NCI-H2171 (cell line): ENCODE data around the gene TRDN.
"Not testable (repeated sequence)": the region's sequence is repeated elsewhere in the genome, so short reads cannot be mapped to it uniquely, and the experiment has no call there.

Source experiments
- DNase-seq: peaks from one replicate; lab custom pipeline; 2025; lab: John Stamatoyannopoulos, UW

The TRDN gene

DNA sequence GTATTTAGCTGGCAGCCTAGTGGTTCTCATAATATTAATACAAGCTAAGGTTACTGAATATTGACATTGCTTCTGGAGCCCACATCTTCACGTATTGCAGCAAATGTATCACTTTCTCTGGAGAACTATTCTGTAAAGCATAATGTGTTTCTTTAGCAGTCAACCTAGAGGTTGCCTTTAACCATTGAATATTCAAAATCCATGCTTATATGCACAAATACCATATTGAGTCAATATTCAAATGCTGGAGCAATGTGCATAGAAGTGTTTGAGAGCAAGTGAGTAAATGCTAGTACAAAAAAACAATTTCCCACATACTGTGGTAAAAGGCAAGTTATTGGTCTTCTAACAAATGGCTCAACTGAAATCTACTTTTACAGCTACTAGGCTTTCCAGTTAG is 231.8 kb downstream of the TRDN start:
- no peak for DNase-seq

DNA sequence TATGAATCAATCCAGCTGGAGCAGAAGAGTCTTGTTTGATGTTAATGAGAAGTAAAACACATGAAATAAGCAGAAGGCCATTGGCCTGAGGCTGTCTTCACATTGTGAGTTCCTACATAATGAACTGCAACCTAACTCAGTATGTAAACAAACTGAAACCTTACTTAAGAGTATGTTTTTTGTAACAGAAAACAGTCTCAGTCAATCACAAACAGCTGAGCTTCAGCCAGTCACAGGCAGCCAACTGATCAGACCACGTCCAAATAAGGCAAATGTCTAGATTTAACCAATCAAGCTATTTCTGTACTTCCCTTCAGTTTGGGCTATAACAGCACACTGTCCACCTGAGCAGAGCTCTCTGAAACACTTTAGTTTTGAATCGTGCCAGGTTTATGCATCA is 234.7 kb downstream of the TRDN start:
- DNase-seq = no peak

DNA sequence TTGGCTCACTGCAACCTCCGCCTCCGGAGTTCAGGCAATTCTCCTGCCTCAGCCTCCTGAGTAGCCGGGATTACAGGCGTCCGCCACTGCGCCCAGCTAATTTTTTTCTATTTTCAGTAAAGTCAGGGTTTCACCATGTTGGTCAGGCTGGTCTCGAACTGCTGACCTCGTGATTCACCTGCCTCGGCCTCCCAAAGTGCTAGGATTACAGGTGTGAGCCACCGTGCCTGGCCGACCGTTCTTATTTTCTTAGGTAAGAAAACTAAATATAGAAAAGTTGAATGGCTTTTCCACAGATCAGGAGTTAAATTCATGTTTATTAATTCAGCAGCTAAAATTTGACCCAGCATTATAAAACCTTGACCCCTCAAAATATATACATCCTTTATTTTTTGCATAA is 238.7 kb downstream of the TRDN start:
- no peak for DNase-seq

DNA sequence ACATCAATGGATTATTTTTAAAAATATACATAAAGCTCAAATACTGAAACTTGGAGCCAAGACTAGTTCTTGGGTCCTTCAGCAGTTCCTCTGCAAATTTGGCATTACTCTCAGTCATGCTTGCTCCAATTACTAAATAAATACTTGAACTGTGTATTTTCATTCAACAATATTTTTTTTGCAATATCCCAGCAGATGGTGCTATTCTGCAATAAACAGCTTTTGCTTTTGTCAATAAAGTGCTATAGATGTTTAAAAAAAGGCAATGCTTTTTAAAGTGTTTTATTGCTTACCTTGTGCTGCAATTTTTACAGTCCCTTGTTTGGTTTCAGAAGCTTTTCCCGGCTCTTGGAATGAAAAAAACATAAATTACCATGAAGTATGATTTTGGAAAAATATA is 243.4 kb downstream of the TRDN start:
- peak; percentile 42 for DNase-seq

DNA sequence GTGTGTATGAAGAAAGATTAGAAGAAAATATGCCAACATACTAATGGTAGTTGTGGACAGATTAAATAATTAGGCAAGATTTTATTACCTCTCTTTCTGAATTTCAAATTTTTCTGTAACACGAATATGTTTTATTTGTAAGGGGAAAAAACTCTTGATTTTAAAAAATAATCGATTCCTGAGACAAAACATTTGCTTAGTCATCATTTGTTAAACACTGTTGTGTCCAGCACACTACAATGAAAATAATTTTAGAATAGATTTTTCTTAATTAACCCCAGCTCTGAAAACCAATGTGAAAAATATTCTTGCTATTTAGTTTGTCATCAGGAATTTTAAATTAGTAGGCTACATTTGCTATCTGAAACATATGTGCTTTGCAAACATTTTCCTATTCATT is 253.0 kb downstream of the TRDN start:
- no peak for DNase-seq

DNA sequence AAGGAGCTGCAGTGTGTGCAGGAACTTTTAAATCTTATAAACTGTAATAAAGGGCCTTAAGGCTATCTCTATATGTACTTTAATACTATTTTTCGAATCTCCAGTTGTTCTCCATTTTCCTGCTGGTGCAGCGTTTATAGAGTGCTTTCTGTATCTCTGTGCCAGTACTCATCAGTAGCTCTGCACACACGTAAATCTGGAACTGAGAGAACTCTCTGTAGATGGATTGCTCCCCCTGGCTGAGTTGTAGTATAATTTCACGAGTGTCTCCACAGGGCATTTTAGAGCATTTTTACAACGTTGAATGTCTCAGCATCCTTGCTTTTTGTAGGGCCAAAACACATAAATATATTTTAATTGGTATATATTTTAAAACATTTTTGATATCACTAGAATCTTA is 256.5 kb downstream of the TRDN start:
- DNase-seq = peak; percentile 30

DNA sequence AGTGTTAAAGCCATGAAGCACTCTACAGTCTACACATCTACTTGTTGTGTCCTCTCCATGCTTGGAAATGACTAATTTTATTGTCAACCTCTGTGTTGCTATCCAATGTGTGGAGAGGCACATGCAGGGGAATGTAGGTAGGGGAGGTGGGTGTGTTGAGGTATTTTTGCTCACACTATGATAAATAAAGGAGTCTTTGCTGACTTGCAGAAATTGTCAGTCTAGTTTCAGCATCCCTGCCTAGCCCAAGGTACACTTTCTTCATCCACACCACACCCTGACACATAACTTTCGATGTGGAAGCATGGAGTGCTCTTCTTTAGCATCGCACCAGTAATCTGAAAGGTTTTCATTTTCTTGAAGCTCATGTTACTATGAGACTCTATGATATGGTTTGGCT is 264.0 kb downstream of the TRDN start:
- no peak for DNase-seq

DNA sequence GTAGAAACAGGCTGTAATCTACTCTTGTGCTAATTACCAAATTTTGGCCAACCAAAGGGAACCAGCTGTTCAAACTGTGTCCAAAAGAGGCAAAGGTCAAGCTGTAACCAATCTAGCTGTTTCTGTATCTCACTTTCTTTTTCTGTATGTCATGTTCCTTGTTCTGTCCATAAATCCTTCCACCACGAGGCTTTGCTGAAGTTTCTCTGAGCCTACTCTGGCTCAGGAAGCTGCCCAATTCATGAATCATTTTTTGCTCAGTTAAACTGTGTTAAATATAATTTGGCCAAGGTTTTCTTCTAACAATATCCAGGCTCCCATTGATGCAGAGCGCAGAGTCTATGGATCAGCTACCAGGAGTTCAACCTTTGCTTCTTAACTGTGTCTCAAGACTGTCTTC is 272.8 kb downstream of the TRDN start:
- DNase-seq = no peak

DNA sequence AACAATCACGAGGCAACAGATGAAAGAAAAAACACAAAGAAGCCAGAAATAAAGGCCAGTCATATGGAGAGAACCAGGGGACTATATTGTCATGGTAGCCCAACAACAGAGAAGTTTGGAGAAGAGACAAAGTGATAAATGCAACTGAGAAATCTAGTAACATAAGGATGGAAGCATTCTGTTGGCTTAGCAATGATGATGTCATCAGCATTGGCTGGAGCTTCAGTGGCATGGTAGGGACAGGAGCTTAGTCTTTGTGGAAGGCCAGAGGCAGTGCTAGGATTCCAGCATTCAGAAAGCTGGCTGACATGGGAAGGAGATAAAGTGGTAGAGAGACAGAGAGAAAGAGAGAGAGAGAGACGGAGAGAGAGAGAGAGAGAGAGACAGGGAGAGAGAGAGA is 276.4 kb downstream of the TRDN start:
- DNase-seq = no peak

DNA sequence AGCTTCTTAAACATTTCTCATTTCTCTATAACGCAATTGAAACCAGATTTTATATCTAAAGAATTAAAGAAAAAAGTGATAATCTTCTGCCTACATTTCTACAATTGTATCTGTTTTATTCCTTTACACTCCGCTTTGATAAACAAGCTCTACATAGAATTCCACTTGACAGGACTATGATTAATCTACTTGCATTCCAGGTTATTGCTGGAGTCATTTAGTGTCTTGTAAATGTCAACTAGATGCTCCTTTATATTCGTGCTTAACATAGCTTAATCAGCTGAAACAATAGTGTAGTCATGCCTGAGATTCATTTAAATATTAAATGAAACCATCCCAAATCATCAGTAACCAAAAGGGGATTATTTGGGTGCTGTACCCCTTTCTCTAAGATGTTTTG is 284.0 kb downstream of the TRDN start:
- no peak for DNase-seq

DNA sequence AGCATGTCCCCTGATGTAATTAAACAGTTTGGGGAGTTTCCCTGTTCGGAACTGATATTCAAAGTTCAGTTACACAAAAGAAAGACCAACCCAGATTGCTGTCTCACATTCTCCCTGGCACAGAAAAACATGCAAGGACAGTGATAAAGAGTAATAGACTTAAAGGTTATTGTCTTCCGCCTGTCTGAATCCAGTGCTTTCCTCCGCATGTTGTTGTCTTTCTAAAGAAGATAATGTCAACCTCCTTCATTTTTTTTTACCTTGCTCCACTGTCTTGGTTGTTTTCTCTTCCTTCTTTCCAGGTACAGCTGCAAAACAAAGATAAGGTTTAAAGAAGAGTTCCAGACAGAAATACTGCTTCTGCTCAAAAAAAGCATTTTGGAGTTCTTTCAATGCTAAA is 284.5 kb downstream of the TRDN start:
- no peak for DNase-seq

DNA sequence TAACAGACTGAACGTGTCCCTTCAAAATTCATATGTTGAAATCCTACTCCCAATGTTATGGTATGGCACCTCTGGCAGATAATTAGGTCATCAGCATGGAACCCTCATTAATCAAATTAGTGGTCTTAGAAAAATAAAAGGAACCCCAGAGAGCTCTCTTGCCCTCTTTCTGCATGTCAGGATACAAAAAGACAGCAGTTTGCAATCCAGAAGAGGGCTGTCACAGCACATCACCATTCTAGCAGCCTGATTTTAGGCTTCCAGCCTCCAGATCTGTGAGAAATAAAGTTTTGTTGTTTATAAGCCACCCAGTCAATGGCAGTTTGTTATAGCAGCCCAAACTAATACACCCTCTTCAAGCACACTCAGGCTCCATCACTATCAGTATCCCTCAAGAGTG is 292.9 kb downstream of the TRDN start:
- DNase-seq = no peak

DNA sequence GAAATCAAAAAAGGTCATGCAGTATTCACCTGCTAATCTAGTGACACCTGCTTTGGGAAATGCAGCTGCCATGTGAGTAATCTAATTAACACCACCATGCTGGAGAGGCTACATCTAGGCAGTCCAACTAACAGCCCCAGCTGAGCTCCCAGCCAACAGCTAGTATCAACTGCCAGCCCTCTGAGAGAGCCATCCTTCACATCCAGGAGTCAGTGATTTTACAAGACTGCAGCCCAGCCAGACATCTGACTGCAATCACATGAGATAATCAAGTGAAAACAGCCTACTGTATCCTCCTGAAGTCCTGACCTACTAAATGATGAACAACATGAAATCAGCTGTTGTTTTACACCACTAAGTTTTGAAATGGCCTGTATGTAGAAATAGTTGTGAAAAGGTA is 298.4 kb downstream of the TRDN start:
- DNase-seq = peak; percentile 3

DNA sequence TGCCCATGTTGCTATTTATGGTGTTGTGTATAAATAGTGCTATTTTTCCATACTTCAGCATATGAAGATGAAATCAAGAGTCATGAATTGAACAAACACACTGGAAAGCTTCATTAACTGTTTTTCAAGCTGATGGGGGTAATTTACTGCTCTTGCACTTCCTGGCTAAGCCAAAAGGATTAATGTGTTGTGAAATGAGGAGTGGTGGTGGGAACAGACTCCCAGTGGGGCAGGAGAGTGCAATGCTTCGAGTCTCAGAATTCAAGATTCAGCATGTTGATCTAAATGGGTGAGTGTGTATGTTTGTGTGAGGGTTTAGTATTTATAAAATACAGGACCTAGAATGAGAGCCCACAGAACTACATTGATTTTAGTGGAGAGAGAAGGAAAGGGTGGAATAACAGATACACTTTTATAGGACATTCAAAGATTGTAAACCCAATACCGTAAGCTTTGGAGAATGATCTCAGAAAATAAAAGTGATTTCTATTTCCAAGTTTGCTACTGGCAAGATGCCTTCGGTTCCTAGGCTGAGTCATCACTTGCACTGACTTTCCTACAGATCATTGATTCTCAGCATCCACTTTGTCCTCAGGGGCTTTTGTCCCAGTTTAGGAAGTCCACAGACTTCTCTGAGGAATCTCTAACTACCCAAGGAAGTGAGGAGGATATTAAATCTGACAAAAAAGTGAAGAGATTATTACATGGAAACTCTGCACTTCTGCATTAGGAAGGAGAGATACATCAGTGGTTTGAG is 303.6 kb downstream of the TRDN start:
- no peak for DNase-seq

DNA sequence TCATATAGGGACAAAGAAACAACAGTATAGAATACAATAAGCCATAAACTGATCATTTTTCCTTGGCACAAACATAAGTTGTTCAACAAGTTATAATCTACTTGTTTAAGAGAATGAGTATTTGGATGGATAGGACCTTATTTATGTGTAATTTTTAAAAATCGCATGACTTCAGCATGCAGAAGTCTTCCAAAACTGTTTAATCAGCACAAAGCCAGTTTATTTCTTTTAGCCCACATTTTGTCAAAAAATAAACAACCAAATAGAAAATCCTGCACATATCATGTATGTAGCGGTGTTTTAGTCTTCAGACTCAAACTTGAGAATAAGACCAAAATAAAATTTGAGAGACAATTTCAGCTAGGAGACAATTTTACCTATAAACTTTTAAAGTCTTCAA is 304.7 kb downstream of the TRDN start:
- DNase-seq = no peak

DNA sequence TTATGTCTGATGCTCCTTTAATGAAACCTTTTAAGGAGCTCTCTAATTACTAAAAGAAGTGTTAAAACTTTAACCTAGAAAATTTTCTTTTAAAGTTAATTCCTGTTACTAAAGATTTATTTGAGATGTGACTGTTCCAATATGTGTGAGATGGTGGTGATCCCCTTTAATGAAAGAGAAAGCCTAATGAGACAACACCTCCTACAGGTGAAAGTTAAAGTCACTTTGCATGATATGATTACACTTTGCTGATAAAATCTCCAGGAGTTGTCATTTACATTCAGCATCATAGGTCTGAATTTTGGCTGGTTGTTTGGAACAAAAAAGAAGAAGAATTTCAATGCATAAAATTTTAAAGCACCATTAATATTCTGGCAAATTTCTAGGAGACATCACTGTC is 307.4 kb downstream of the TRDN start:
- no peak for DNase-seq

DNA sequence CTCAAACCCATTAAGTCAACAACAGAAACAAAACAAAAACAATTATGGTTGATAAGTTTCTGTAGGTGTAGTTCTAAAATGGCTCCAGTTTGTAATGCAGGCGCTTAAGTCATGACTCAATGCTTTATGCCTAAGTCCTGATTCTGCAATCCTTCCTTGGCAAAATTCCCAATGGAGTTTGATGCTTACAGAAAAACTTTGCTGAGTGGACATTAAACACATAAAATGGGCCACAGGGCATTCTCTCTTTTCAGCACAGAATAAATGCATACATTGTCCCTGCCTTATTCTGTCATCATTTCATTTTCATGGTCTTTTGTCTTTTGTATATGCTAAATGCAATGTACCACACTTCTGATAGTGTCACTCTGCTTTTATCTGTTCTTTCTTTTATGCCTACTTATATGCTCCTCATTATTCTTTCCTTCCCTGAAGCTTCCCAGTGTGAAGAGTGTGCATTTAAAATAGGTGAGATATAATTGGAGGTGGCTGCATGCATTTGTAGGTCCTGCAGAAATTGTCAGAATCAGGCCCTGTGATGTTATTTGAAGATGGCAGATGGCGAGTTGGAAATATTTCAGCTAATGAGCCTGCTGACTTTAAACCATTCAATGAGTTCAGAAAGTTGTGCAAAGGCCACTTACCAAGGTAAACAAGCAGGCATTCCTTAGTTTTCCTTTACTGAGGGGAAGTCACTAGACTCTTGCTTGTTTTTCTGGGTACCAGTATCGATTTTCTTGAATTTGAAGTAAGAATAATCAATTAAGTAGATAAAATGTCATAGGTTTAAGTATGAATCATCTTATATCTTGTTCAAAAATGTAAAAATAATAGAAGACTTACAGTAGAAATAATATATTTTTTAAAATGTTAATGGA is 313.1 kb downstream of the TRDN start:
- no peak for DNase-seq

DNA sequence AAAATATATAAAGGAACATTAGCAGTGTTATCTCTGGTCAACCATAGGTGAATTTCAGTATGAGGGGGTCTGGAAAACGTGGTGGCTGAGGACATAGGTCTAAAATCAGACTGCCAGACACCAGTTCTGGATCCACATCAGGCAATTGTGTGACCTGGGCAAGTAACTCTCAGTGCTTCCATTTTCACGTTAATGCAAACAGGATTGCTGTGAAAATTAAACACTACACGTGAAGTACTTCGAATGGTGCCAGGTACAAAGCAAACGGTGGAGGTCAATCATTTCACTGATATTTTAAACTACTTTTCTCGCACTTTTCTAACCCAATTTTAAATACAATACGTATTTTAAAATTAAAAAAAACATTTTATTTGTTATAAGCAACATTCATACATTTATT is 315.7 kb downstream of the TRDN start:
- no peak for DNase-seq

DNA sequence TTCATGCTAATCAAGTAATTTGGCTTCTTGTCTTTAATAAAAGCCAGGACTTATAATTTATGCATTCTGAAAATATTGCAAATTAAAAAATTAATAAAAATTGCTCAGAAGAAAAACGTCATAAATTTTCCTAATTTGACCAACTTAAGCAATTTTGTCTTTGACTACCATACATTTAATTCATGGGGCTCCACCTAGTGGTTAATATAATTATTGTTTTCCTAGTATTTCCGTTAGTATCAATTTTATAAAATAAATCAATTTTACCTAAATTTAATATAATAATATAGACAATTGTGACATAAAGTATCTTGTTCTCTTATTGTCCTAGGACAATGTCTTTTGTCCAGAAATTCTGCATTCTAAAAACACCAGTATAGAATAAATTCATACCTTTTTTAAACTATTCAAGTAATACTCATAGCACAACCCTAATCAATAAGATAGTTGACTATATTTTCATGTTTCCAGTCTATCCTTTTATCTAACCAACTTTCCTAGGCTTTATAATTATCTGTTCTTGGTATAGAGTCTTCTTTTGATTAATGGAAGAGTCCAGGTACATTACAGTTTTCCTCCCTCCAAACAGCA is 319.9 kb downstream of the TRDN start:
- DNase-seq = peak; percentile 13

DNA sequence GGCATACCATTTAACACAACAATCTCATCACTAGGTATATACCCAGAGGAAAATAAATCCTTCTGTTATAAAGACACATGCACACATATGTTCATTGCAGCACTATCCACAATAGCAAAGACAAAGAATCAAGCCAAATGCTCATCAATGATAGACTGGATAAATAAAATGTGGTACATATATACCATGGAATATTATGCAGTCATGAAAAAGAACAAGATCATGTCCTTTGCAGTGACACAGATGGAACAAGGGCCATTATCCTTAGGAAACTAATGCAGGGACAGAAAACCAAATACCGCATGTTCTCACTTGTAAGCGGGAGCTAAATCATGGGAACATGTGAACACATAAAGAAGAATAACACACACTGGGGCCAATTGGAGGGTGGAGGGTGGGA is 322.3 kb downstream of the TRDN start:
- DNase-seq = not testable (repeated sequence)

DNA sequence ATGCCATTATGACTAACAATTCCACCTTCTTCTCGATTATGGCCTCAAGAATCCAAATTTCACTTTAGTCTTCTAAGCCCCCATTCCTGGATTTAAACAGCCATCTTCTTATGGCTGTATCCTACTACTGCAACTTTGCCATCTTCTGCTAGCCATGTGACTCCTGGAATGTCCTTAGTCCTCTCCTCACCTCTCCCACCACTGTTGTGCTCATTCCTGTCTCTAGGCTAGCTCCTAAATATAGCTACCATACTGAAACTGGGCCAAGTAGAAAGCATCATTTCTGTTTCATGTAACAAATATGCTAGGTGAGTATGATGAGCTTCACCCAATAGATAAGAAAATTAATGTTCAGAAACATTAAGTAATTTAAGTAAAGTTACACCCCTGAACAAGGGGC is 327.6 kb downstream of the TRDN start:
- DNase-seq = no peak

DNA sequence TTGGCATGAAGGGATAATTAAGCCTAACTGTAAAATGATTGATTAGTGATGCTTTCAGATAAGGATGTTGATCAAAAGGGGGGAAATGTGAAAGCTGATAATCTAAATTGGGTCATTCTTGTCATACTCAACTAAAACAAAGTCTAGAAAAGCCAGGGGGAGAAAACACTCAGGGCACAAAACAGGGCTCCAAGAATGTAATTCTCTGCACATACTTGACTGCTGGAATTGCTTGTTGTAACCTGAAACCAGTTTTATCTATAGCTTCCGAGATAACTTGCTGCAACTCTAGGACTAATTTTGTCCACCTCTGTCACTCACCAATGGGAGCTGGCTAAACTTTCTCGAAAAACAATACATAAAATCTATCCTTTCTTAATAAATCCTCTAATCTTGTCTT is 330.4 kb downstream of the TRDN start:
- no peak for DNase-seq

DNA sequence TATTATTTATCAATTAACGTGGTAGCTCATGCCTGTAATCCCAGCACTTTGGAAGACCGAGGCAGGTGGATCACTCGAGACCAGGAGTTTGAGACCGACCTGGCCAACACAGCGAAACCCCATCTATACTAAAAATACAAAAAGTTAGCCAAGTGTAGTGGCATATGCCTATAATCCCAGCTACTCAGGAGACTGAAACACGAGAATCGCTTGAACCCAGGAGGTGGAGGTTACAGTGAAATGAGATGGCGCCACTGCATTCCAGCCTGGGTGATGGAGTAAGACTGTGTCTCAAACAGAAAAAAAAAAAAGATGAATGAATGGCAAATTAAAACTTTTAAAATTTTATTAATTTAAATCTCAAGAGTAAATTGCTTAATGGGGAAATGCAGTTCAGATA is 341.1 kb downstream of the TRDN start:
- no peak for DNase-seq
